Ovary (tissue), 3 donors: ENCODE data around the gene MED13.

Experiments
- CTCF ChIP-seq, 3 donors: fragments of 450-650 bp in 2 of 3; fragments of 200-600 bp in 1 of 3; IDR thresholded peaks; one replicate each; pipeline versions ENCODE4 v1.5.1 to v1.8.0; 2016 to 2022; ENCODE audit warnings: antibody characterized with exemption in 3 of 3, mild to moderate bottlenecking in 1 of 3
- POLR2A ChIP-seq: fragments of 450-650 bp; IDR thresholded peaks from one replicate; pipeline ENCODE4 v1.6.1; 2017; ENCODE audit warnings: antibody characterized with exemption, mild to moderate bottlenecking, moderate library complexity
- donor health status: DM: no; HTN: no; CAD: no.

DNA sequence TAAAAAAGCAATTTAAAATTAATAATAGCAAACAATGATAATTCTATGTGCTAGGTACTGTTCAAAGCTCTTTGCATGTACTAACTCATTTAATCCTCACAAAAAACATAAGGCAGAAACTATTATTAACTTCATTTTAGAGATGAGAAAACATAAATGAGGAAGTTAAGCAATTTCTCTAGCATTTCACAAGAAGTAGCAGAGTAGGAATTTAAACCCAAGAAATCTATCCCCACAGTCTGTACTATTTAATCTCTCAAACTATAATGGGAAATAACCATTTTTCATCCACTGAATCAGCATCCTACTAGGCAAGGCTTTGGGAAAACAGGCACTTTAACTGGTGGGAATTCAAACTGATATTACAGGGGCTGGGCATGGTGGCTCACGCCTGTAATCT lies 95.0 kb downstream of the MED13 start:
- TF ChIP-seq POLR2A (no peak), CTCF (IDR thresholded peaks at IDR 0.05) (no peak)
